GF-D8 (cell line): ENCODE results near the gene PRPF18.
"Not testable (repeated sequence)": the region's sequence is repeated elsewhere in the genome, so short reads cannot be mapped to it uniquely, and the experiment has no call there.

Experiments
- DNase-seq: peaks from one replicate; lab custom pipeline; 2025; lab: John Stamatoyannopoulos, UW

PRPF18 gene, protein sequence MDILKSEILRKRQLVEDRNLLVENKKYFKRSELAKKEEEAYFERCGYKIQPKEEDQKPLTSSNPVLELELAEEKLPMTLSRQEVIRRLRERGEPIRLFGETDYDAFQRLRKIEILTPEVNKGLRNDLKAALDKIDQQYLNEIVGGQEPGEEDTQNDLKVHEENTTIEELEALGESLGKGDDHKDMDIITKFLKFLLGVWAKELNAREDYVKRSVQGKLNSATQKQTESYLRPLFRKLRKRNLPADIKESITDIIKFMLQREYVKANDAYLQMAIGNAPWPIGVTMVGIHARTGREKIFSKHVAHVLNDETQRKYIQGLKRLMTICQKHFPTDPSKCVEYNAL

DNA sequence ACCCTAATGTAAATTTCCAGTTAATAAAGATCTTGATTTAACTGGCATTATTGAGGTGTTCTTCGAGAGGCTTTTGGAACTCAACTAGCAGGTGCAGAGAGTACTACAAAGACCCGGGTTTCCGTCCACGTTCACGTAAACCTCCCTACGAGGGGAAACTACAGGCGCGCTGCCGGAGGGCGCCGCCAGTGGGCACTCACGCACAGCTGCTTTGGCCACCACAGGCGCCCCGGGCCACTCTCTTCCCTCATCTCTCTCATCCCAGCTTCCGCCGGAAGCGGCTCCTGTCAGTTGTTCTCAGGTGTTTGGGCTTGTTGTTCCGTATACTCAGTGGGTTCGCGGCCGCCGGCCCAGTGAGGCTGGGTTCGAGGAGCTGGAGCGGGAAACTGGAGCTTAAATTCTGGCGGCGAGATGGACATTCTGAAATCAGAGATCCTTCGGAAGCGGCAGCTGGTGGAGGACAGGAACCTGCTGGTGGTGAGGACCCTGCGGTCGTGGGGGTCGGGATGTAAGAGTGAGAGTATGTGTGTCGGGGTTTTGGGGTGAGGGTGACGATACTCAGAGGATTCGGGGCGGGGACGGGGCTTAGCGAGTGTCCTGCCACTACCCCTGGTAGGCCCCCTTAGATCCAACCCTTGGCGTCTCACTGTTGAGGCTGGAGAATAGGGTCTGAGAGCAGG is at the start of gene PRPF18:
TSS of gene PRPF18 (plus strand) at position 290 of the 680 bp plus-strand sequence. CDS start at position 412, 122 bp downstream.
- peak; percentile 71 for DNase-seq

DNA sequence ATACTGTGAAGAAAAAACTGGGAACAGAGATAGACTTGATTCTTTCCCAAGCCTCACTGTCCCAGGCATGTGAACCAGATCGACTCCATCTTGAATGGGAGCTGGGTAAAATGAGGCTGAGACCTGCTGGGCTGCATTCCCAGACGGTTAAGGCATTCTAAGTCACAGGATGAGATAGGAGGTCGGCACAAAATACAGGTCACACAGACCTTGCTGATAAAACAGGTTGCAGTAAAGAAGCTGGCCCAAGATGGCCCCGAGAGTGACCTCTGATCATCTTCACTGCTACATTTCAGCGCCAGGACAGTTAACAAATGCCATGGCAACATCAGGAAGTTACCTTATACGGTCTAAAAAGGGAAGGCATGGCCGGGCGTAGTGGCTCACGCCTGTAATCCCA is 48.8 kb upstream of the PRPF18 start:
- not testable (repeated sequence) for DNase-seq

DNA sequence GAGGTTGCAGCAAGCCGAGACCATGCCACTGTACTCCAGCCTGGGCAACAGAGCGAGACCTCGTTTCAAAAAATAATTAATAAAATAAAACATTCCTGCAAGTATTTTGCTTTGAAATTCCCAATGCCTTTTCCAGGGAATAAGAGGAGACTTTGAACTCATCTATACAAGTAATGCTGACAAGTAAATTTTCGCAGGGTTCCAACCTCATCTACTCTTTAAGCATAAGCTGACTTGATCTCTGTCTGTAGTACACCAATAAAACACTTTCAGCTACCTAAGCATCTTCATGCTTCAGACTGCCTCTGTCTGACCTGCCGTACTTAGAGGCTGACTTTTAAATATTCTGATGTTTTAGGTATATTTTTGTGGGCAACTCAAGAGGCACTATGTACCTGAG is 44.2 kb upstream of the PRPF18 start:
- DNase-seq, result no peak

DNA sequence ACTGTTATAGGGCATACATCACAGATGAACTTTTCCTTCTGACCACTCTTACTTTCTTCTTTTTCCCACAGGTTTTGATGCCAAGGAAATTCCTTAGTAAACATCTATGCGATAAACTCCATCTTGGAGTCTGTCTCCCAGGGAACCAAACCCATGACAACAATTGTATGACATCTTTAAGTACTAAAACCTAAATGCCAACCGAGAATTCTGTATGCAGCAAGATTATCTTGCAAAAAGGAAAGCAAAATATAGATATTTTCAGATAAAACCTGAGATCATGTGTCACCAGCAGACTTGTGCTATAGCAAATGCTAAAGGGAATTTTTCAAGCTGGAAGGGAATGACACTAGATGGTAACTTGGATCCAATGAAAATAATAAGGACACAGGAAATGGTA is 36.0 kb upstream of the PRPF18 start:
- no peak for DNase-seq

DNA sequence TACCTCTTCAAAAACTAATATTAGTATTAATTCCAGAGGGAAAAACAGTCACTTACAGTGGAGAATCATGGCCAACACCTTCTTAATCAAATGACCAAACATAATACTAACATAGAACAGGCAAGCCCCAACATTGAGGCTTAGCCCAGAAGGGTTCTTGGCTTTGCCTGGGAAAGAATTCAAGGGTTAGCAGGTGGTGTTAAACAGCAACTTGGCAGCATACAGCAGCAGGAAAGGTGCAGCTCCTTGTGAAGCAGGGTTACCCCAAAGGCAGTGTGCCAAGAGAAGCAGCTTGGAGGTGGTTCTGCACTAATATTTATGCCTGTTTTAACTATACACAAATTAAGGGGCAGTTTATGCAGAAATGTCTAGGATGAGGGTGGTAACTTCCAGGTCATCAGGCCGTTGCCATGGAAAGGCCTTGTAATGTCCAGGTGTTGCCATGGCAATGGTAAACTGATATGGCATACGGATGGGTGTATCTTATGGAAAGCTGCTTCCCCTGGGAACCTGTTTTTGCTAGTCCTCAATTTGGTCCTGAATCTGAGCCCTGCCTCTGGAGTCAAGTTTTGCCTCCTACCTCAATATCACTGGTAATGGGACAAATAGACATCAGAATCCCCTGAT is 30.8 kb upstream of the PRPF18 start:
- DNase-seq, result no peak

DNA sequence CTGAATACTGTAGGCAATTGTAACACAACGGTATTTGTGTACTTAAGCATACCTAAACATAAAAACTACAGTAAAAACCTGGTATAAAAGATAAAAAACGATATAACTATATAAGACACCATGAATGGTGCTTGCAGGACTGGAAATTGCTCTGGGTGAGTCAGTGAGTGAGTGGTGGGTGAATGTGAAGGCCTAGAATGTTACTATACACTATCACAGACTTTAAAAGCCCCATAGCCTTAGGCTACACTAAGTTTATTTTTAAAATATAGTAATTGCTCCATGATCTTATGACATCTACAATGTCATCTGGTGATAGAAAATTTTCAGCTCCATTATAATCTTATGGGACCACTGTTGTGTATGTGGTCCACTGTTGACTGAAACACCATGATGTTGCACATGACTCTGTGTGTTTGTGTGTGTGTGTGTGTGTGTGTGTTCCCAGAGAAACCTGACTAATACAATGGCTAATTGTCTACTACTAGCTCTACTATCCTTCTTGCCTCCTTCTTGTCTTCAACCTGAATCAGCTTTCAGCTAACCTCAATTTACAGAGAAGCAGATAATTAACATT is 27.6 kb upstream of the PRPF18 start:
- no peak for DNase-seq

DNA sequence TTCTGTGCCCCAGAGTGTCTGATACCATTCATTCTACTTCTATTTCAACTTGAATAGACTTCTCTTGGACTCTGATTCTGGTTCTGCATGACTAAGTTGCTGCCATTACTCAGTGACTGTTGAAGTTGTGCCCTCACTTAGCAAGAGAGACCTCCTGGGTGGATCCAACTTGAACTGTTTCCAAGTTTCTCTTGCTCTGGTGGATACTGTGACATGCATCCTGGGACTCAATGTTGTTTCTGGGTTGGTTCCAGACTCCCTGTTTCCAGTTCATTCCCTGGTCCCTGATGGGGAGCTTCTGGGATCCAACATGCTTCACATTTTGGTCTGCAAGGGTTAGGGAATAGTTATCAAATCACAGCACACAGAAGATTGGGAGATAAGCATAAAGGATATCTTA is 26.2 kb upstream of the PRPF18 start:
- DNase-seq, result no peak

DNA sequence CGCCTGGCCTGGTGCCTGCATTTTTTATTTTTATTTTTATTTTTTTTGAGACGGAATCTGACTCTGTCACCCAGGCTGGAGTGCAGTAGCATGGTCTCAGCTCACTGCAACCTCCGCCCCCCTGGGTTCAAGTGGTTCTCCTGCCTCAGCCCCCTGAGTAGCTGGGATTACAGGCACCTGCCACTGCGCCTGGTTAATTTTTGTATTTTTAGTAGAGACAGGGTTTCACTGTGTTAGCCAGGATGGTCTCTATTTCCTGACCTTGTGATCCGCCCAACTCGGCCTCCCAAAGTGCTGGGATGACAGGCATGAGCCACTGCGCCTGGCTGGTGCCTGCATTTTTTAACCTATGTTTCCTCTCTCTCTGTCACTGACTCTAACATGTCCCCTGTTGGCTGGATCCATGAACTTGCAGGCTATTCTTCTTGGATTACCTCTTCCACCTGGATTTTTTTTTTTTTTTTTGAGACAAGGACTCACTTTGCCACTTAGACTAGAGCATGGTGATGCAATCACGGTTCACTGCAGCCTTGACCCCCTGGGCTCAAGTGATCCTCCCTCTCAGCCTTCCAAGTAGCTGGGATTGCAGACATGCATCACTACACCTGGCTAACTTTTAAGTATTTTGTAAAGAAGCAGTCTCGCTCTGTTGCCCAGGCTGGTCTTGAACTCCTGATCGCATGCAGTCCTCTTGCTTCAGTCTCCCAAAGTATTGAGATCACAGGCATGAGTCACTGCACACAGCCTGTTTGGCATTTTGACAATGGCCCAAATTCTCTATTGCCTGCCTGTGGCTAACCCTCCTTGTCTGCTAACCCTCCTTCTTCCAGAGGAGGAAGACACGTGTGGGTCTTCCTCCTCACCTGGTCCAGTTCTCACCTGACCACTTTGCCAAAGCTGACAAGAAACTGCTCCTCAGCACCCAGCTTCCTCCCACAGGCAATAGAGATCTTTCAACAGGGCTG is 23.0 kb upstream of the PRPF18 start:
- no peak for DNase-seq

DNA sequence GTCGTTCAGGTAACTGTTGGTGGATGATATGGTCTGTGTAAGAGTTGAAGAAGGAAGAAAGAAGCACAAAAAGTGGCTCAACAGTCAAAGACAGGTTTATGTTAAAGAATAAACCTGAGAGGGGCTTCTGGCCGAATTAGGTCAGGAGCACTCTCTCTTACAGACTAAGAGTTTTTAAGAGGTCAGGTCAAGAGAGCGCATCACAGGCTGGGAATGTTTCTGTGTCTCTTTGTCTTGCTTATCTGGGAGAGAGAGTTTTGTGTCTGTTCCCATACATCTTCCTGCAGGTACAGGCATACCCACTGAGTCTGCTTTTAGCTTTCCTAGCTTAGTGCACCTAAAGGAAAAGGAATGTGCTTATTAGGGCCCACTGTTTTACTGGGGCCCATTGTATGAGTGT is 22.2 kb upstream of the PRPF18 start:
- DNase-seq, result no peak

DNA sequence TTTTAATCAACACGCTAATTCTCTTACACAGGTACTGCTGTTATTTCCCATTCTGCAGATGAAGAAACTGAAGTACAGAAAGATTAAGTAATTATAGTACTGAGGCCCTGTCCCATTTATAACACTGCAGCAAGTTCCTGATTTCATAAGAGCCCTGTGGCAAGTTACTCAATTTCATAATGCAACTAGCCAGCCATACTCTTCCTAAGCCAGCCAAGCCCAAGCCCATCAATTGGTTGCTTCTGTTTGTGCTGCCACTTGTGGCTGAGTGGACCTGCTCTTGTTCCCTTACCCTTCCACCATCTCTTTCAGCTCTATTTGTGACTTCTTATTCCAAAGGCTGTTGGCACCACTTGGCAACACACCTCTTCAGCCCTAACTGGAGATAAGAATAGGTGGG is 19.7 kb upstream of the PRPF18 start:
- DNase-seq, result peak; percentile 90

DNA sequence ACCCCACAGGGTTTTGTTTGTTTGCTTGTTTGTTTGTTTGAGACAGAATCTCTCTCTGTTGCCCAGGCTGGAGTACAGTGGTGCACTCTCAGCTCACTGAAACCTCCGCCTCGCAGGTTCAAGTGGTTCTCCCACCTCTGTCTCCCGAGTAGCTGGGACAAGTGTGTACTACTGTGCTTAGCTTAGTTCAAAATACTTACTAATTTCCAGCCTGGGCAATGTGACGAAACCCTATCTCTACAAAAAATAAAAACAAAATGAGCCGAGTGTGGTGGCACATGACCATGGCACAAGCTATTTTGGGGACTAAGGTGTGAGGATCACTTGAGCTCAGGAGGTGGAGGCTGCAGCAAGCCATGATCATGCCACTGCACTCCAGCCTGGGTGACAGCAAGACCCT is 15.2 kb upstream of the PRPF18 start:
- DNase-seq, result no peak

DNA sequence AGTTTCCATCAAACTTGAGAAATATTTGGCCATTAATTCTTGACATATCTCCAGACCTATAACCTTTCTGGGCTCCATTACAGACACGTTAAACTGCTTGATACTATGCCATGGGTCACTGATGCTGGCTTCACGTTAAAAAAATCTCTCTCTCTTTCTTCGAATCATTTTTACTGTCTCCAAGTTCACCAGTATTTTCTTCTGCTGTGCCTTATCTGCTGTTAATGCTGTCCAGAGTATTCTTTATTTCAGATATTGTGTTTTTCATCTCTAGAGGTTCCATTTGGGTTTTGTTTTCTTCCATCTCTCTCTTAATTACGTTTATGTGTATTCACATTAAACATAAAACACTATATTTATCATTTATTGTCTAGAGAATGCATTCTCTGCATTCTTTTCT is 12.8 kb upstream of the PRPF18 start:
- no peak for DNase-seq

DNA sequence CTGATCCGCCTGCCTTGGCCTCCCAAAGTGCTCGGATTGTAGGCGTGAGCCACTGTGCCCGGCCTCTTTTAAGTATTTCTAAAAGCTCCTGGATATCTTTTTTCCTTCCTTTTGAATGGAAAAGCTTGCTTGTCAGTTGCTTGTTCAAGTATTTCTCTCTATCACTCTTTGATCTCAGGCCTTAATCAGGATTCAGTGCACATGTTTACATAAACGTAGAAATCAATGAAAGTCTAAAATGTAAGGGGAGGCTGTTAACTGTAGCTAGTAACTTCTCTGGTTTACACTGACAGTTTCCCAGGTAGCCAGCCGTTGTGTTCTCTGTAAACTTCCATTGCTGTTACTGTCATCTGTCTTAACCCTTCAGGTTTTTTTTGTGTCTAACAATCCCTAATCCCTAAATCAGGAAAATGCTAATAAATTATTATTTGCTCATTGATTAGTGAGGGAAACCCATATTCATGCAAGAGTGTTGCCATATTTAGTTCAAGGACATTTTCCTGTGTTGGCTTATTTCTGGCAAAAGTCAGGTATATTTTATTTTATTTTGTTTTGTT is 1.5 kb upstream of the PRPF18 start:
- no peak for DNase-seq

DNA sequence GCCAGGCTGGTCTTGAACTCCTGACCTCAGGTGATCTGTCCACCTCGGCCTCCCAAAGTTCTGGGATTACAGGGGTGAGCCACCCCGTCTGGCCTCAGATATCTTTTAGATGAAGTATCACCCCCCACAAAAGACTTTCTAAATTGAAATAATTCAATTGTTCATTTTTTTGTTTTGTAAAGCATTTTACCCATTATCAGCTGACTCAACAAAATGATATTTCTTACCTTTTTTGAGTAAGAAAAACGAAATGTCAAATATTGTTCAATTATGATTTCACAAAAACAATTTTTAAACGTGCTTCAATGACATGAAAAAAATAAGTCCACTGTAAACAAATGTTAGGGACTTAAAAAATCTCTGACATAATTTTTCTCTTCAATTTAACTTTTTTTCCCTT is 822 bp upstream of the PRPF18 start:
- no peak for DNase-seq

DNA sequence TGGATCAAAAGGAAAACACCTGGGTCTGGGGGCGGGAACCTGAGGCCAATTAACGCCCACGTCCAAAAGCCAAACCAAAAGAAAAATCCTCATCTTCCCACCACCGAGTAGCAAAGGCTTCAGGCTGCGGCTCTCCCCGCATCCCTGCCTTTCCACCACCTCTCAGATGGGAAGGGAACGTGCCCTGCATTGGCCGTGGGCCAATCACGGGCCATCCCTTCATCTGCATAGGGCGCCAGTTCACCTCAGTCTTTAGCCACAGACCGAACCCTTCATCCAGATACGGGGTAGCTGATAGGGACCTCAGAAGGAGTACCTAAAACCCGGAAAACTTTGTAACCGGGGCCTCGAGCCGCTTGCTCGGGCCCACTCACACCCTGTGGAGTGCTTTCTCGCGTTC is 626 bp downstream of the PRPF18 start:
- DNase-seq, result no peak

DNA sequence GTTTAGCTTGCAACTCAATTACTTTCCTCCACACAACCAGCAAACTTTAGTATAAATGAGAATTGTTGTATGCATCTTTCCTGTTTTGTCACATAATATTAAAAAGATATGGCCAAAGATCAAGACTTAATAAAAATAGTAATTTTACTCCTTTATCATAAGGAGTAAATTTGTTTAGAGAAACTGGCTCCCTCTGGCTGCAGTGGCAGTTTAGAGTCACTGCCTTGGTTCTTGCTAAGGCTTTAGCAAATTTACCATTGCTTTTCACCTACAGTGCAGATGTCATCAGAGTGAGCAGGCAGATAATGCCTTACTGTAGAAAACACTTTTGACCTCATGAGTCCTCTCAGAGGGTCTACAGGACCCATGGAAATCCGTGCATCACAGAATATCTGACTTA is 2.6 kb downstream of the PRPF18 start:
- DNase-seq, result no peak

DNA sequence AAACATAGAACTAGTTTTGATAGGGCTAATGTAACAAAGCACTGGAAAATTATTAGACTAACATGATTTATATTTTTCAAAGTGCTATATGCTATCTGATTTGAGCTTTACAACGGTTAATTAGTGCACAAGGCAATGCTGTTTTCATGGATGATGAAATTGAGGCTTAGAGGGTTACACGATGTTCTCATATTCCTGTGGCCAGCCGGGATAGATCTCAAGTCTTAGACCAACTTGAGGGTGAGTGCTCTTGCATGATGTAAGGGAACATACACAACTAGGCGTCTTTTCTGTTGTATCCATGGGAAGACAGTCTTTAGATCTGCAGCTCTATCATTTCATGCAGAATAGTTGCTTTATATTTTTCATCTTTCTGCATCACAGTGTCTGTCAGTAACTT is 4.1 kb downstream of the PRPF18 start:
- no peak for DNase-seq

DNA sequence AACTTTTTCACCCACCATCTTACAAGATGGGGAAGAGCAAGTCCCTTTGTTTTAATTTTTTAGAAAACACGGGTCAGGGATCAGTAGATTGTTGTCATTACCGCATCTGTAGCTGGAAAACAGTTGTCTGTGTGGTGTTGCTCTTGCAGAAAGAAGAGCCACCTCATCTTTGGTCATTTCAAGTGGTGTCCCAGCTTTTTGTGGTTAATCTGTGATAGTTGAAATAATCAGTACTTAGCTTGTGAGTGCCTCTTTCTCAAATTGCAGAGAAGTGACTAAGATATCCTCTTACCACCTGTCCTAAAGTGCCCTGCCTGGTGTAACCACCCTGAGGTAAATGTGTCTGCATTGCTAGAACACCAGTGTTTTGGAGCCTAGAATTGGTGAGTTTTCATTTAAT is 5.5 kb downstream of the PRPF18 start:
- DNase-seq, result no peak

DNA sequence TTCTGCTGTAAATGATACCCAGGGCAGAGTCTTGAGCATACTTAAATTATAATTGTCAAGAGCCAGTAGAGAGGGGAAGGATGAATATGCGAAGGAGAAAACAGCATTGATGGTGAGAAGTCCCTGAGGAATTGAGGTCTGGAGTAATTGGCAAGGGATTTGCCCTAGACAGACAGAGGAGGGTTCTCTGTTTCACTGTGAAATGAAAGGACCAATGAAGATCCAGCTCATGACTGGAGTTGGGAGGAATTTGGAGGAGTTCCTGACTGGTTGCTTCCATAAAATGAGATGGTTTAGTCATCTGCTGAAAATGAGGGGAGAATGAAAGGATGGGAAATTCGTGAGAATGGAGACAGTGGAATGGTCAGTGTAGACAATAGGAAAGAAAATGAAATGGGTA is 6.8 kb downstream of the PRPF18 start:
- no peak for DNase-seq

DNA sequence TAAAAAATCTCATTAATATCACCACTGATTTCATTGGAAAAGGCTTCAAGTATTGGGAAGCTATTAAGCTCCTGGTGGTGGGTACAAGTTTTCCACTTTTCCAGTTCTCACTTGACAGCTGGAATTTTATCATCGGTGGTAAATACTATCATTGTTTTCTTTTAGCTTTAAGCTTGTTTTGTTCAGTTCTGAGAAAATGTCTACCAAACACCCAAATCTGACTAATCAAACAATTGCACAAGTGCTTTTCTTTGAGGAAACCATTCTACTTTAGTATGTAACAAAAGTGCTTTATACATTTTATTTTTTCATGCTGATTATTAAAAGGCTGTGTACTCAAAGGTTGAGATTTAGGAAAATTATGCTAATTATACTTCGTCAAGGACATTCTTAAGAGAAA is 7.9 kb downstream of the PRPF18 start:
- DNase-seq, result no peak

DNA sequence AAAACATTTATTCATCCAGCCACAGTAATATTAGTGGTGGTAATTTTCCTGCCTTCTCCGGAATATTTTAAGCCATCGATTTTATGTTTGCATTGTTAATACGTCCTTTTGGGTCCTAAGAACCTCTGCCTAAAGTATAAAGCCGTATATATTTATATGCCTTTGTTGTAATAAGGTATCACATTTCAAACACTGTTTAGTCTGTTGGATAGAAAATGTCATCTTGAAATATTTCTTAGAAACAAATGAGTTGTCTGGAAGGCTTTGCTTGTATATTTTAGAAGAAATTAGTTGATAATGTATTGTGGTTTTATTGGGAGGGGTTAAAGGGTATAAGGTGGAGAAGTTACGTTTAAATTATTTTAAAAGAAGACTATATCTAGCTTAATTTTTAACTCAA is 11.1 kb downstream of the PRPF18 start:
- no peak for DNase-seq
